Esophagus squamous epithelium (tissue), 5 donors: Measurements from ENCODE around the gene TP53I11. TPM values are rescaled to one million over a fixed set of nuclear protein-coding genes. Genes with fewer than 3 reads are reported as not detected.

ENCODE experiments used
- DNase-seq: peaks from one replicate; lab custom pipeline; 2025; lab: John Stamatoyannopoulos, UW
- H3K27ac ChIP-seq, 4 donors: fragments of 200-600 bp; sonication (generic); one replicate each; pipeline ENCODE4 v1.5.1; 2016 to 2019; ENCODE audit warnings: mild to moderate bottlenecking in 1 of 4
- H3K27me3 ChIP-seq, 4 donors: fragments of 200-600 bp; sonication (generic); 1 replicate in 3 of 4; 2 replicates in 1 of 4; pipeline versions ENCODE4 v1.5.1 to v1.6.0; 2017 to 2021; ENCODE audit warnings: antibody characterized with exemption in 1 of 4
- H3K36me3 ChIP-seq, 3 donors: fragments of 200-600 bp; sonication (generic); one replicate each; pipeline ENCODE4 v1.5.1; 2016 to 2019
- H3K4me1 ChIP-seq, 3 donors: fragments of 200-600 bp; sonication (generic); one replicate each; pipeline ENCODE4 v1.5.1; 2017 to 2019
- H3K4me3 ChIP-seq, 4 donors: fragments of 200-600 bp; sonication (generic); 1 replicate in 3 of 4; 2 replicates in 1 of 4; pipeline ENCODE4 v1.5.1; 2016 to 2019; ENCODE audit warnings: mild to moderate bottlenecking in 2 of 4, moderate library complexity in 1 of 4
- H3K9me3 ChIP-seq, 3 donors: fragments of 200-600 bp; sonication (generic); one replicate each; pipeline ENCODE4 v1.5.1; 2016 to 2019
- CTCF ChIP-seq, 6 experiments: fragments of 450-650 bp in 4 of 6; fragments of 200-600 bp in 2 of 6; sonication (generic) in 2 of 6; IDR thresholded peaks; one replicate each; pipeline ENCODE4 v1.5.1; 2016 to 2019; ENCODE audit warnings: antibody characterized with exemption in 6 of 6, mild to moderate bottlenecking in 4 of 6, moderate library complexity in 4 of 6
- POLR2A ChIP-seq, 4 donors: fragments of 450-650 bp; IDR thresholded peaks; one replicate each; pipeline ENCODE4 v1.6.1; 2017; ENCODE audit warnings: antibody characterized with exemption in 4 of 4, mild to moderate bottlenecking in 4 of 4, moderate library complexity in 3 of 4
- WGBS, 2 donors: methylation state at CpG; one replicate each; pipeline ENCODE4 v1.1.5; 2018; 5-methylcytosine and 5-hydroxymethylcytosine counted together
- intact Hi-C: fragments of 100-400 bp; cut with DNase I; formaldehyde crosslinking; loops from one replicate; pipeline ENCODE4 v1.15.0; 2022
- total RNA-seq, 4 donors: library from RNA; depleted of rRNA; stranded (reverse); fragments of >200 nt; gene quantifications; one replicate each; pipeline ENCODE4 v1.1.0, GENCODE V29; 2016
- donor health status: DM: yes; HTN: yes; CAD: no.

TP53I11 gene
- total RNA-seq, 4 donors from 2014 or later: 27.3 to 32.1 (median 29.0) TPM

DNA sequence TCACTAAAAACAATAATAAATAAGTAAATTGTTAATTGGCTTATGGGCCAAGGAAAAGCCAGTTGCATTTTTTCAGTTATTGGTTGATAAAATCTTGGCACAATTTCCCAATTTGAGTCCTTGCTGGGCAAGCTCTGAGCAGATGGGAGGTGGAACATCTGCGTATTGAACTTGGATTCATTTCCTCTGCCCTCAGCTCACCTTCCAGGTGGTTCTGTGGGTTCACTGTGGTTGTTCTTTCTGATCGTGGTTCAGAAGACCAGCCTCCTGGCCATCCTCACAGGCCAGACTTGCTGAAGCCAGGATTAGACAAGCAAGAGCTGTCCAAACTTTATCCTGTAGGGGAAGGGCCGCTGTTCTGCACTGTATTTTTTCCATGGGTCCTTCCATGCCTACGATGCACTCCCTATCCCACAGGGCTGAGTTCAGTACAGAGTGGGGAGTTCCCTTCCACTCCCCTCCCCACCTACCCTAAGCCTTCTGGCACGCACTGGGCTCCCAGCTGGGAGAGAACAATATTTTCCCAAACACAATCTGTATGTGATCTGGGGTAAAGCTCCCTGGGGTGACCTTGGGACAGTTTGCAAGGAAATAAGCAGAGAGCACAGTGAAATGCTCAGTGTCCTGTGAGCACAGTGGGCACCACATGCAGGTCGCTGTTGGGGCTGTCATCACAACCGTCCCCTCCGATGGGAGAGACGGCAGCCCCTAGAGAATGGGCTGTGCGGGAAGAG lies 43.5 kb upstream of the TP53I11 start:
- H3K36me3 ChIP-seq: no peaks in the 10 kb centered on the region
- no peak overlapping the region for H3K27ac ChIP-seq
- H3K9me3 ChIP-seq: no peaks in the 10 kb centered on the region
- TF ChIP-seq POLR2A (IDR thresholded peaks at IDR 0.05): no peak
- TF ChIP-seq CTCF (IDR thresholded peaks at IDR 0.05): no peak
- peaks cover 0 to 45% (median 15%) of the 10 kb centered on the region in 3 donors for H3K4me1 ChIP-seq
- DNase-seq: no peak
- WGBS, 2 donors: 78 to 81% methylated on average over 9 to 10 of the region's 10 CpGs
- intact Hi-C loops: no loop called here
- no peak overlapping the region for H3K4me3 ChIP-seq
- peaks cover 0 to 5% (median 0%) of the 10 kb centered on the region in 4 donors for H3K27me3 ChIP-seq

DNA sequence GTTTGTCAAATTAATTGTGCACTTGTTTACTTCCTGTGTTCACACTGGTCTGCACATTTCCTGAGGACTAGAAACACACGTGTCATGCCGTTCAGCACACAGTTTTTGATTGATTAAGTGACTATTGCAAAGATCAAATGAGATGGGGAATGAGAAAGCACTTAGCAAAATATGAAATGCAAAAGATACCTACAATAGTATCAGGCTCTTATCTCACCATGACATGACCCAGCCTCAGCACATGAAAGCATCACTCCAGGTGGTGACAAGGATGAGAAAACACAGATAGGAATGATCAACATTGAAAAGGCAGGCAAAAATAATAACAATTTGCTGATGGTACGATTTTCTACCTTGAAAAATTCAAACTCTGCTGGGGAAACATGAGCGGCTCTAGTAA lies 42.1 kb upstream of the TP53I11 start:
- intact Hi-C loops: no loop called here
- 53 to 66% methylated on average over 4 of the region's 4 CpGs for WGBS, 2 donors

GRCh38 chr11:44992181-44992582 lies 41.5 kb upstream of the TP53I11 start:
- no peak for DNase-seq
- TF ChIP-seq CTCF (IDR thresholded peaks at IDR 0.05): no peak
- no peak for TF ChIP-seq POLR2A (IDR thresholded peaks at IDR 0.05)
- intact Hi-C loops: no loop called here
- WGBS, 2 donors: 80% methylated on average over 1 of the region's 3 CpGs; no CpG with 5 or more reads in 1 of the 2 donors
- no peaks in the 10 kb centered on the region for H3K36me3 ChIP-seq
- H3K27ac ChIP-seq: no peak overlapping the region
- H3K4me3 ChIP-seq: no peak overlapping the region
- H3K9me3 ChIP-seq: no peaks in the 10 kb centered on the region
- H3K4me1 ChIP-seq: peaks cover 0 to 48% (median 15%) of the 10 kb centered on the region in 3 donors
- H3K27me3 ChIP-seq: no peaks in the 10 kb centered on the region

More for the DNA sequence above, 42.1 kb upstream of the TP53I11 start:
- TF ChIP-seq CTCF (IDR thresholded peaks at IDR 0.05) (no peak), POLR2A (IDR thresholded peaks at IDR 0.05) (no peak)
- Histone ChIP-seq H3K9me3 (no peaks in the 10 kb centered on the region), H3K4me1 (peaks cover 0 to 48% (median 15%) of the 10 kb centered on the region in 3 donors), H3K36me3 (no peaks in the 10 kb centered on the region), H3K27ac (no peak overlapping the region), H3K27me3 (no peaks in the 10 kb centered on the region), H3K4me3 (no peak overlapping the region)
- DNase-seq: no peak

- TF ChIP-seq CTCF (IDR thresholded peaks at IDR 0.05): no peak
- TF ChIP-seq POLR2A (IDR thresholded peaks at IDR 0.05): no peak
- Histone ChIP-seq H3K4me3 (no peak overlapping the region), H3K36me3 (no peaks in the 10 kb centered on the region), H3K27me3 (no peaks in the 10 kb centered on the region), H3K27ac (no peak overlapping the region), H3K9me3 (no peaks in the 10 kb centered on the region), H3K4me1 (peaks cover 0 to 48% (median 15%) of the 10 kb centered on the region in 3 donors)
- WGBS, 2 donors: 55 to 57% methylated on average over 4 to 5 of the region's 5 CpGs
- no peak for DNase-seq
- intact Hi-C loops: no loop called here
Observed at GRCh38 chr11:44990665-44991064, 40.0 kb upstream of the TP53I11 start.

GRCh38 chr11:44989831-44990566 lies 39.3 kb upstream of the TP53I11 start:
- Histone ChIP-seq H3K36me3 (no peaks in the 10 kb centered on the region), H3K27ac (no peak overlapping the region), H3K9me3 (no peaks in the 10 kb centered on the region), H3K4me1 (peaks cover 0 to 48% (median 15%) of the 10 kb centered on the region in 3 donors), H3K4me3 (no peak overlapping the region), H3K27me3 (no peaks in the 10 kb centered on the region)
- 50% methylated on average over 5 of the region's 21 CpGs; no CpG with 5 or more reads in 1 of the 2 donors for WGBS, 2 donors
- intact Hi-C loops: no loop called here
- DNase-seq: no peak
- TF ChIP-seq CTCF (IDR thresholded peaks at IDR 0.05): no peak
- no peak for TF ChIP-seq POLR2A (IDR thresholded peaks at IDR 0.05)
